Activated CD4-positive, alpha-beta T cell treated with anti-CD3 and anti-CD28 coated beads, Interleukin-2, Interleukin-4, amounts not matched to agents 100 ng/mL and 50 ng/mL, durations not matched to agents 16 hours and 8 hours (primary cell): ENCODE data around the gene FUT3.
A peak's percentile ranks its signal among the peaks of the same experiment; 100 is the strongest.

Source experiments
- DNase-seq: peaks from one replicate; pipeline ENCODE4 v3.0.0-alpha.2; 2020; ENCODE audit warnings: low spot score

FUT3 gene

GRCh38 chr19:5823579-5824281, 27.5 kb downstream of the FUT3 start:
- no peak for DNase-seq

DNA sequence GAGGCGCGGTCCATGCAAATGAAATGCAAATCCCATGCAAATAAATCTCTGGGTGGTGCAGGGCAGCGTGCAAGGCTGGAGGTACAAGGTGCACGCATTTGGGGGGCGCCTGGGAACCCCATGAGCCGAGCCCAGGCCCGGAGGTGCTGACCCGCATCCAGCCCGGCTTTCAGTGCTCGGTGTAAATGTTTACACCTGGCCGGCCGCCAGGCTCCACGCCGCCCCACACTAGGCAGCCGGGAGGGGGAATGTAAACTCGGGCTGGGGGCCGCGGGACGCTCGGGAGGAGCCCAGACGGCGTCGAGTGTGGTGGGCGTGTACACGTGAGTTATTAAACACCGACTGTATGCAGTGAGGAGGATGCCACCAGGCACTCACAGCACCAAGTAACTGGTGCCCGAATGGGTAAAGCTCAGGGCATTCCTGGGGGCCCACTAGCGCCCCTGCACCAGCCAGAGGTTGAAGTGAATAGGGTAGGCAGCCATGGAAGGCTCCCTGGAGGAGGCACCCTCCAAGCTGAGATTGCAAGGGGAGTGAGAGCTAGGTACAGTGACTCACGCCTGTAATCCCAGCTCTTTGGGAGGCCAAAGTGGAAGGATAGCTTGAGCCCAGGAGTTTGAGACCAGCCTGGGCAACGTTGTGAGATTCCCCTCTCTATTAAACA, 28.9 kb downstream of the FUT3 start:
- no peak for DNase-seq

- no peak for DNase-seq
These were observed 29.6 kb downstream of the FUT3 start for GRCh38 chr19:5821521-5822180.

GRCh38 chr19:5820785-5821184, 30.5 kb downstream of the FUT3 start:
- no peak for DNase-seq

- DNase-seq = no peak
These were observed 32.7 kb downstream of the FUT3 start for GRCh38 chr19:5818594-5818993.

DNA sequence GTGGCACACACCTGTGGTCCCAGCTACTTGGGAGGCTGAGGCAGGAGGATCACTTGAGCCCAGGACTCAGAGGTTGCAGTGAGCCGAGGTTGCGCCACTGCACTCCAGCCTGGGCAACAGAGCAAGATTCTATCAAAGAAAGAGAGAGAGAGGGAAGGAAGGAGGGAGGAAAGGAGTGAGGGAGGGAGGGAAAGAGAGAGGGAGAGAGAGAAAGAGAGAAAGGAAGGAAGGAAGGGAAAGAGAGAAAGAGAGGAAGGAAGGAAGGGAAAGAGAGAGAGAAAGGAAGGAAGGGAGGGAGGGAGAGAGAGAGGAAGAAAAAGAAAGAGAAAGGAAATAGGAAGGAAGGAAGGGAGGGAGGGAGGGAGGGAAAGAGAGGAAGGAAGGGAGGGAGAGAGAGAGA, 34.0 kb downstream of the FUT3 start:
- DNase-seq = no peak

DNA sequence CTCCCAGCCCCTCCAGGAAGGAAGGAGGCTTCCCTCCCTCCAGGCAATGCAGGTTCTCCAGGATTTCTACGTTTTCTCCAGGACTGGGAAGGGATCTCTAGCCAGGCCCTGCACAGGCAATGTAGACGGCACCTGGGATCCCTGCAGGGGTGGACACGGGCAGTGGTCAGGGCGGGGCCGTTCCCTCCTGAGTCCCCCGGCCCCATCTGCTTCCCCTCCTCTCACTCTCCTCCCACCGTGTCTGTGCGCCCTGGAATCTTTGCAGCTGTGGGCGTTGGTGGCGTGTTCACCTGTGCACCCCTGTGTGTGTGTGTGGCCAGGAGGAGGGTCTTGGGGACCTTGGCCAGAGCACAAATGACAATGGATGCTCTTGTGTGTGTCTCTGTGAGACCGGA, 36.4 kb downstream of the FUT3 start:
- DNase-seq = no peak

GRCh38 chr19:5814123-5814851, 37.0 kb downstream of the FUT3 start:
- DNase-seq = no peak

- no peak for DNase-seq
These were observed 40.1 kb downstream of the FUT3 start for GRCh38 chr19:5811117-5811516.

GRCh38 chr19:5809469-5809868, 41.8 kb downstream of the FUT3 start:
- DNase-seq = no peak

- no peak for DNase-seq
These were observed 42.2 kb downstream of the FUT3 start for GRCh38 chr19:5809053-5809452.

DNA sequence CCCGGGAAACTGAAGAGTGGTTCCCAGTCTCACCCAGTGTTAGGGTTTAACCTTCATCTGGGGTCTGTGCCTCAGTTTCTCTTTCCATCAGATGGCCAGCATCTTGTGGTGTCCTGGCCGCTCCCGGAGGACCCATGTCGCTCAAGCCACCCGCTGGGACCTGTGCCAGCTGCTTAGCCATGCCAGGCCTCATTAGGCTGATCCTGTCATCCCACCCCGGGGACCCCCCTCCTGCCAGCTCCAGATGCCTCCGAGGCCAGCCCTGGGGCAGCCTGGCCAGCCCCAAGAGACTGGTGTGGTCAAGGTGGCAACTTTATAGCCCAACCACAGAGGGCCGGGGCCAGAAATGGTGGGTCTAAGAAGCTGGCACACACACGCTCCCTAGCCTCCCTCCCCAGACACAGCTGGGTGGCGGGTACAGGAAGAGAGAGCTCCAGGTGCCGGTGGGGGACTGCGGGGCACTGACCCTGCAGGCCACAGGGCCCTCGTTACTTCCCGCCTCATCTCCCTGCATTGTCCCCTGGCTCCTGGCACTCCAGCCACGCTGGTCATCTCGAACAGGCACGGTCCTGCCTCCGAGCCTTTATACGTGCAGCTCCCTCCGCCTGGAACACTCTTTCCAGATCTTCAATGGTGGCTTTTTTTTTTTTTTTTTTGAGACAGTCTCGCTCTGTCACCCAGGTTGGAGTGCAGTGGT, 43.0 kb downstream of the FUT3 start:
- DNase-seq = no peak

GRCh38 chr19:5806905-5807304, 44.3 kb downstream of the FUT3 start:
- no peak for DNase-seq

DNA sequence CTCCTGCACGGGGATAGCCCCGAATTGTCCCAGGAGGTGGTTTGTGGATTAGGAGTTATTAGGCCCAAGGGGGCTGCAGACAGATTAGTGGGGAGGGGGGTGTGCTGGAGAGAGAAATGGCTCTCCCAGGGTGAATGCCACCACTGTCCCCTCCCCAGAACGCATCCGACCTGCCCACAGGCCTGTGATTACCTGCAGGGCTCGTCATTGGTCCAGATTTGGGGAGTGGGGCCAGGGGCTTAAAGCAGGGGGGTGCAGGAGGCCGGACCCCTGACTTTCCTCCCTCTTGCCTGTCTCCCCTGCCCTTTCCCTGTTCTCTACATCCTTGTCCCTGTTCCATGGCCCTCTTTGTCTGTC, 45.1 kb downstream of the FUT3 start:
- DNase-seq = no peak

DNA sequence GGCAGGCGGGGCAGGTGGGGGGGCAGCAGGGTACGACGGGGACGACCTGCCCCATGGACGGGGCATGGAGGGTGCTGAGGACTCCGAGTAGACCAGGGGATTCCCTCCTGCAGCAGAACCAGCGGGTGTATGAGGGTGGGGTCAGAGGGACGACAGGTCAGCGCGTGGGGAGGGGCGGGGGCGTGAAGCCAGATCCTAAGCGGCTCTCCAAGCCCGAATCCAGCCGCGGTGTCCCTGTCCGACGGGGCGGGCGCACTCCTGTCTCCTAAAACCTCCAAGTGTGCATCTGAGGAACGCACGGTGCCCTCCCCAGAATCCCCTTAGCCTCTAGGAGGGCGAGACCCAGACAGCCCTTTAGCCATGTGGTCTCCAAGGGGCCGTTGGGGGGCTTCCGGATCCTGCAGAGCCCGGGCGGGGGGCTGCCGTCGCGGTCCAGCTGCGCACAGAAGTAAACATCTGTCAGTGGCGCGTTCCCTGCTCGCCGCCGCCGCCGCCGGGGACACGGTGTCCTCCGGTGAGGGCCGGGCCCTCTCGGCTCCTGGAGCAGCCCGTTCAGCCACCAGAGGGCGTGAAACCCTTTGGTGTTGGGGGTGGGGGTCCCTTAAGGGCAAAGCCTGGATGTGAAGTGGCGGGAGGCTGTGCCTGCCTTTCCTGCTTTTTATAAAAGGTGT, 45.7 kb downstream of the FUT3 start:
- peak; percentile 44 for DNase-seq

GRCh38 chr19:5804516-5805461, 46.5 kb downstream of the FUT3 start, which contains the start of gene NRTN:
Gene NRTN, plus strand, starts transcription at chr19:5805067. Its CDS starts 19,099 bp downstream, at chr19:5824166.
- DNase-seq = peak; percentile 21

- peak; percentile 95 for DNase-seq
These were observed 47.3 kb downstream of the FUT3 start for GRCh38 chr19:5803752-5804515.

GRCh38 chr19:5803441-5803751, 47.9 kb downstream of the FUT3 start:
- DNase-seq = no peak

- DNase-seq = no peak
These were observed 49.2 kb downstream of the FUT3 start for GRCh38 chr19:5801796-5802619.
